Fibroblast of mammary gland (primary cell): ENCODE measurements around the gene R3HDML.
"Not testable (repeated sequence)": the region's sequence is repeated elsewhere in the genome, so short reads cannot be mapped to it uniquely, and the experiment has no call there.

Experiments used
- DNase-seq: peaks from one replicate; pipeline ENCODE4 v3.0.0-alpha.2; 2010; ENCODE audit warnings: low read depth
- H3K4me3 ChIP-seq: 2 replicates; pipeline ENCODE4 v1.5.1; 2011; ENCODE audit warnings: low read depth, mild to moderate bottlenecking, low read length, moderate library complexity; ENCODE audit not compliant: control insufficient read depth
- CTCF ChIP-seq: conservative IDR thresholded peaks from 2 replicates; pipeline ENCODE4 v1.5.1; 2011; ENCODE audit warnings: low read depth, low read length, inconsistent platforms; ENCODE audit not compliant: control insufficient read depth, insufficient read depth

R3HDML gene

GRCh38 chr20:44310664-44311639, 25.9 kb upstream of the R3HDML start, which contains the start of gene FITM2:
TSS of gene FITM2 (minus strand) at chr20:44311202. CDS start at chr20:44311148, 54 bp downstream.
- peak; percentile 97 for DNase-seq
- H3K4me3 ChIP-seq, result peak within 1 kb of the TSS; percentile 97
- TF ChIP-seq CTCF, result peak; percentile 58

DNA sequence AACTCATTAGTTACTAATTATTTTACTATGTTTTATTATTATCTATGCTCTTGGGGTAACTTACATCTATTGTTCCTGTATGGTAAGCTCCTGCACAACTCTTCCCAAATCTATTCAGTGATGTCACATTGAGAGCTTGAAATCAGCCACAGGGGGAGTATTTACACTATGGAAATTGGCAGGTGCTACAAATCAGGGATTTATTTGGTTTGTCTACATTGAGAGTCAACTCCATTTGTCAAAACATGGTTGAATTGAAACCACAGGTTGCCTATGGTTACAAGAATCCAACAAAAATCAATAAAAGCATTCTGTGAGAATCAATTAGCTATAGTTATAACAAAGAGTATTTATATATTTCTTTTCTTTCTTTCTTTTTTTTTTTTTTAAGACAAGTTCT, 22.0 kb upstream of the R3HDML start:
- no peak overlapping the region for H3K4me3 ChIP-seq
- DNase-seq, result no peak
- TF ChIP-seq CTCF, result no peak

DNA sequence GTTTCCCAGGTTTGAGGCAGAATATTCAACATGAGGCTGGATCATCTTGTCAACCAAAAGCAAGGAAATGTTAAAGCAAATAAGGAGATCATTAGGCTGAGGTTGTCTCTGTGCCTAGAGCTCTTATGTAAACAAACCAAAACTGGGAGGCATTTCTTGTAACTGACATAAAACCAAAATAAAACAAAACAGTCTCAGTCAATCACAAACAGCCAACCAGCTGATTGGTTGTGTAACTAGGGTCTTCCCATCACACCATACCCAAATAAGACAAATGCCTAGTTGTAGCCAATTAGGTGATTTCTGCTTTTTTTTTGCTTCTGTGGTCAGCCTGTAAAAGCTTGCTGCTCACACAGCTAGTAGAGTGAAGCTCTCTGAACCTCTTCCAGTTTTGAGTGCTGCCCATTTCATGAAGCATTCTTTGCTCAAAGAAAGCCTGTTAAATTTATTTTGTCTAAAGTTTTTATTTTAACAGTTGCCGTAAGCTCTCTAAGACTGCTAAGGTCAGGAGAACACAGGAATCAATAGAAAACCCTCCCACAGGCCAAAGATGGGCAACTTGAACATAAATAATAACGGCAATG, 16.9 kb upstream of the R3HDML start:
- no peak for TF ChIP-seq CTCF
- H3K4me3 ChIP-seq, result no peak overlapping the region
- peak; percentile 39 for DNase-seq

DNA sequence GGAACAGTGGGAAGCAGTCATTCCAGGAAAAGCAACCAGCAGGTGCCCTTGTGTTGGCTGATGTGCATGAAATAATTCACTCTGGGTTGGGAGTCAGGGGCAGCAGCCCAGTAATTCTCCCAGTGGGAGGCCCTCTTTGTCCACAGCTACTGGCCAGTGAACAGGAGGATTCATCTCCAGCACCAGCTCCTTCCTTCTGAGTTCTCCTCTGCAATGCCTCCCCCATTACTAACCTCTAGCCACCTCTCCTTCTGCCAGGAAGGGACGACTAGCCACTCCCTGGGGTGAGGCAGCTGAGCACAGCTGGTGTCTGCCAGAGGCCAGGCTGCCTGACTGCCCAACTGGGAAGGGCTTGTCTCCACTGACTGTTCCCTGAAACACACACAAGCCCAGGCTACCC, 12.5 kb upstream of the R3HDML start:
- H3K4me3 ChIP-seq, result no peak overlapping the region
- no peak for TF ChIP-seq CTCF
- DNase-seq, result no peak

DNA sequence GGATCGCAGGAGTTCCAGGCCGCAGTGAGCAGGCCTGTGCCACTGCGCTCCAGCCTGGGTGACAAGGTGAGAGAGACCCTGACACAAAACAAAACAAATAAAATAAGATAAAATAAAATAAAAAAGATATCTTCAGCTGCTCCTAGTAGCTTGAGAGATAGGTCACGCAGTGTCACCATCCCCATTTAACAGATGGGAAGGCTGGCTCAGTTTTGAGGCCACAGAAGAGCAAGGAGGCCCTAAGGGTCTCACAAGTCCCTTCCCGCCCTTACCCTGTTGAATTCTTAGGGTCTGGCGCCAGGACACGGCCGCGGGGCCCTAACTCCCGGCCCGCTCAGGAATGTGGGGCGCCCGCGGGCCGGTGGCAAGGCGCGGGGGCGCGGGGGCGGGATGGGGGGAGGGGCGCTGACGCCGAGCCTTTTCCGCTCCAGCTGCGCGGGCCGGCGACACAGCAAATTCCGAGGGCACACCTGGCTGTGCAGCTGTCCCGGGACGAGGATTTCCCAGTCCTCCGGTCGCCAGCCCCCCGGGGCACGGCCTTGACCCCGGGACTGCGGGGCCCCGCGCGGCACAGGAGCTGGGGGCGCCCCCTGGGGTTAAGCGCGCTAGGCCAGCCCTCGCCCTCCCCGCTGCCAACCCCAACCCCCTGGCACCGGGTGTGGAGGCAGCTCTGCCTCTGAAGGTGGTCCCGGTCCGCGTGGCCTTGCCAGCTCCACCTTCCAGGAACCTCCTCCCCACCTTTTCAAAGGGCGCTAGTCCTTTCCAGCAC, 10.3 kb upstream of the R3HDML start:
- DNase-seq, result no peak
- peak overlapping the region; percentile 2 for H3K4me3 ChIP-seq
- TF ChIP-seq CTCF, result no peak

DNA sequence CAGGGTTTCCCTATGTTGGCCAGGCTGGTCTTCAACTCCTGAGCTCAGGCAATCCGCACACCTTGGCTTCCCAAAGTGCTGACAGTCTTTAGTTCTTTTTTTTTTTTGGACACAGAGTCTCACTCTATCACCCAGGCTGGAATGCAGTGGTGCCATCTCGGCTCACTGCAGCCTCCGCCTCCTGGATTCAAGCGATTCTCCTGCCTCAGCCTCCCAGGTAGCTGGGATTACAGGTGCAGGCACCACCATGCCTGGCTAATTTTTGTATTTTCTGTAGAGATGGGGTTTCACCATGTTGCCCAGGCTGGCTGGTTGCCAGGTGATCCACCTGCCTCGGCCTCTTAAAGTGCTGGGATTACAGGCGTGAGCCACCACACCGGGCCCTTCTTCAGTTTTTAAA, 9.1 kb upstream of the R3HDML start:
- not testable (repeated sequence) for H3K4me3 ChIP-seq, DNase-seq
